ENCODE measurements around the gene TMEM101.
"Not testable (repeated sequence)": the region's sequence is repeated elsewhere in the genome, so short reads cannot be mapped to it uniquely, and the experiment has no call there.

Gene TMEM101

DNA sequence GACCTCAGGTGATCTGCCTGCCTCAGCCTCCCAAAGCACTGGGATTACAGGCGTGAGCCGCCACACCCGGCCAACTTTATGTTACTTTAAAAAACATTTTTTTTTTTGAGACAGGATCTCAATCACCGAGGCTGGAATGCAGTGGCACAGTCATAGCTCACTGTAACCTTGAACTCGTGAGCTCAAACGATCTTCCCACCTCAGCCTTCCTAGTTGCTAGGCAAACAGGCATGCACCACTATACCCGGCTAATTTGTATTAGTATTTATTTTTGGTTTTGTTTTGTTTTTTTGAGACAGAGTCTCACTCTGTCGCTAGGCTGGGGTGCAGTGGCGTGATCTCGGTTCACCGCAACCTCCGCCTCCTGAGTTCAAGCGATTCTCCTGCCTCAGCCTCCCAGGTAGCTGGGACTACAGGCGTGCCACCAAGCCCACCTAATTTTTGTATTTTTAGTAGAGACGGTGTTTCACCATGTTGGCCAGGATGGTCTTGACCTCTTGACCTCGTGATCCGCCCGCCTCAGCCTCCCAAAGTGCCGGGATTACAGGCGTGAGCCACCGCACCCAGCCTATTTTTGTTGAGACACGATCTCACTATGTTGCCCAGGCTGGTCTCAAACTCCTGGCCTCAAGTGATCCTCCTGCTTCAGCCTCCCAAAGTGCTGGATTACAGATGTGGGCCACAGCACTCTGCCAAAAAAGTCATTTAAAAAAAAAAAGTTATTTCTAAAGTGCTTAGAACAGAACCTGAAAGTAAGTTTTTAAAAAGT is 42.1 kb downstream of the TMEM101 start:
- DNase-seq: not testable (repeated sequence)

GRCh38 chr17:43971436-43971835 is 43.3 kb downstream of the TMEM101 start:
- DNase-seq: not testable (repeated sequence)

DNA sequence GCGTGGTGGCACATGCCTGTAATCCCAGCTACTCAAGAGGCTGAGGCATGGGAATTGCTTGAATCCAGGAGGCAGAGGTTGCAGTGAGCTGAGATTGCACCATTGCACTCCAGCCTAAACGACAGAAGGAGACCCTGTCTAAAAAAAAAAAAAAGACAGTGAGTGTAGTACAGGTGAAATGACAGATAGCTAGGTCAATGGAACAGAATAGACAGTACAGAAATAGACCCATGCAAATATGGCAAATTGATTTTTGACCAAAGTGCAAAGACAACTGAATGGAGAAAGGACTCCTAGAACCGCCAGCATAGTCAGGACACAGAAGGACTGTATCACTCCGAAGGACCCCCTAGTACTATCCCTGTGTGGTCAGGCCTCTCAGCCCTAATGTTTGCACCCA is 44.4 kb downstream of the TMEM101 start:
- no peak for DNase-seq

DNA sequence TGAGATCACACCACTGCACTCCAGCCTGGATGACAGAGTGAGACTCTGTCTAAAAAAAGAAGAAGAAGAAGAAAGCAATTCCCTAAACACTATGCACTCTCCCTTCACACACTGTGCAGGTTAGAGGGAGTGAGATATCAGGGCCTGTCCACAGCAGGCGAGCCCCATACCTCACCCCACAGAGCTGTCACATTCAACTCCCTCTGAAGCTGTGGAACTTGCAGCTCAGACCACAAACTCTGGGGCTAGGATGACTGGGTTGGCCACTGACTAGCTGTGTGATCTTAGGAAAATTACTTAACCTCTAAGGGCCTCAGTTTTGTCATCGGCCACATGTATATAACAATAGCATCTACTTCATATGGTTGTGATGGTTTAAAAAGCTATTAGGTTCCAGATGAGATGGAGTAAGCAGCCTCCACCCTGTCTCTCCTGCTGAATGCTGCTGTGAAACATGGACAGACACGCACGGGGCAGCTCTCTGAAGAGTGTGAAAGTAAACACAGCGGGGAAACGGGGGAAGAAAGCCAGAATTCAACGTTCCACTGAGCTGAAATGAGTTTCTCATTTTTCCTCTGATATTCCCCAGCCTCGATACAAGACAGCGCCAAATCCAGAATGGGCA is 47.4 kb downstream of the TMEM101 start:
- no peak for DNase-seq

DNA sequence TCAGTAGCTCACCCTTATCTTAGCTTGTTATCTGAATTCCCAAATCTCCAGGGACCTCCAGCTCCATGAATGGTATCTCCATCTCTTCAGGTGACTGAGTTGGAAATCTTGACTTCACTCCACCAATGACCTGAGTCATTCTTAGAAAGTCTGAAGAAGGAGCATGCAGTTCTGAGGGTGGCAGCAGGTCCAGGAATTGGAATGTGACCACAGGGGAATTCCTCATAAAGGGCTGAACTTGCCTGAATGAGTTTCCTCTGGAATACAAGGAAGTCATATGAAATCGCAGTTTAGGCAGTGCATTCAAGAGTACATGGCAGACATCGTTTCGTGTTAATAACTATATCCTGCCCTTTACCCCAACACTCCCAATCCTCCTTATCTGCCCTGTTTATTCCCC is 48.5 kb downstream of the TMEM101 start:
- no peak for DNase-seq

GRCh38 chr17:43962479-43962878 is 52.3 kb downstream of the TMEM101 start:
- DNase-seq: no peak

- no peak for DNase-seq
Measured at GRCh38 chr17:43961954-43962353, 52.8 kb downstream of the TMEM101 start.

- DNase-seq: not testable (repeated sequence)
Measured at GRCh38 chr17:43961292-43961691, 53.5 kb downstream of the TMEM101 start.

Data from NCI-H1092 treated with DMSO at 0.1 percent for 48 hours (cell line).